NT2/D1 (cell line): ENCODE data around the gene HSDL2.

Source experiments
- SUZ12 ChIP-seq: IDR thresholded peaks from 2 replicates; pipeline ENCODE4 v1.6.1; 2011; ENCODE audit not compliant: insufficient read length, insufficient read depth; ENCODE audit errors: extremely low read depth
- YY1 ChIP-seq: IDR thresholded peaks from 2 replicates; pipeline ENCODE4 v1.6.1; 2011; ENCODE audit not compliant: insufficient read length, insufficient read depth
- ZNF274 ChIP-seq: IDR thresholded peaks from 2 replicates; pipeline ENCODE4 v1.6.1; 2011; ENCODE audit warnings: mild to moderate bottlenecking, low read depth, low read length

DNA sequence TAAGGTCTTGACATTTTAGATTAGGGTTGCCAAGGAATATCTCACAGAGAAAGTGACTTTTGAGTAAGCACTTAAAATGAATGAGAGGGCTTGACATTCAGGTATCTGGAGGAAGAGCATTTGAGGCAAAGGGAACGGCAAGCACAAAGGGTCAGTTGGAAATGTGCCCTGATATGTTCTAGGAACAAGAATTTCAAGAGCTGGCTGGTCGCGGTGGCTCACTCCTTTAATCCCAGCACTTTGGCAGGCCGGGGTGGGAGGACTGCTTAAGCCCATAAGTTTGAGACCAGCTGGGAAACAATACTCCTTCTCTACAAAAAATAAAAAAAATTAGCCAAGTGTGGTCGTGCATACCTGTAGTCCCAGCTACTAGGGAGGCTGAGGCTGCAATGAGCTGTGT, 123.3 kb downstream of the HSDL2 start:
- TF ChIP-seq SUZ12 (no peak), YY1 (no peak), ZNF274 (no peak)
